Chondrocyte (in vitro differentiated cells): Measurements from ENCODE around the gene TEX51. TPM values are rescaled to one million over a fixed set of nuclear protein-coding genes. Genes with fewer than 3 reads are reported as not detected.

Experiments
- DNase-seq: peaks from one replicate; pipeline ENCODE4 v3.0.0; 2021; ENCODE audit warnings: mixed read lengths, low spot score
- H3K27ac Mint-ChIP-seq: one replicate; pipeline ENCODE4 v1.8.0; 2021; ENCODE audit warnings: mild to moderate bottlenecking, moderate library complexity, mixed read lengths; ENCODE audit not compliant: unreplicated experiment
- H3K27me3 Mint-ChIP-seq: 2 replicates; pipeline ENCODE4 v1.8.0; 2021; ENCODE audit warnings: low read depth, mixed read lengths
- H3K36me3 Mint-ChIP-seq: 2 replicates; pipeline ENCODE4 v1.8.0; 2021; ENCODE audit warnings: low read depth, mixed read lengths
- H3K4me1 Mint-ChIP-seq: 2 replicates; pipeline ENCODE4 v1.8.0; 2021; ENCODE audit warnings: low read depth, mild to moderate bottlenecking, mixed read lengths
- H3K4me3 Mint-ChIP-seq: one replicate; pipeline ENCODE4 v1.8.0; 2021; ENCODE audit warnings: mild to moderate bottlenecking, moderate library complexity, mixed read lengths; ENCODE audit not compliant: unreplicated experiment
- H3K9me3 Mint-ChIP-seq: 2 replicates; pipeline ENCODE4 v1.8.0; 2021; ENCODE audit warnings: low read depth, mixed read lengths
- CTCF ChIP-seq: fragments of 200-600 bp; sonication (generic); IDR thresholded peaks from 2 replicates; pipeline ENCODE4 v1.5.0; 2021; ENCODE audit warnings: antibody characterized with exemption, mild to moderate bottlenecking, moderate library complexity
- total RNA-seq: library from RNA; stranded (reverse); gene quantifications from 3 replicates; pipeline ENCODE4 v1.2.1, GENCODE V29; 2021

TEX51 gene
- total RNA-seq, 1 donor from 2014 or later: not detected

GRCh38 chr2:126894585-126895182 lies 4.0 kb upstream of the TEX51 start:
- Mint-ChIP-seq H3K27me3 (peaks cover 15% of the 10 kb centered on the region), H3K36me3 (no peaks in the 10 kb centered on the region), H3K4me3 (no peak overlapping the region), H3K4me1 (no peaks in the 10 kb centered on the region), H3K9me3 (peaks cover 3% of the 10 kb centered on the region), H3K27ac (no peak overlapping the region)
- no peak for TF ChIP-seq CTCF
- DNase-seq: peak; percentile 58

- H3K27ac Mint-ChIP-seq: no peak overlapping the region
- no peaks in the 10 kb centered on the region for H3K36me3 Mint-ChIP-seq
- peak; percentile 35 for DNase-seq
- H3K4me3 Mint-ChIP-seq: no peak overlapping the region
- H3K9me3 Mint-ChIP-seq: peaks cover 3% of the 10 kb centered on the region
- no peaks in the 10 kb centered on the region for H3K4me1 Mint-ChIP-seq
- no peak for TF ChIP-seq CTCF
- H3K27me3 Mint-ChIP-seq: peaks cover 14% of the 10 kb centered on the region
These were observed 3.4 kb upstream of the TEX51 start for GRCh38 chr2:126895336-126895735.

- no peak overlapping the region for H3K4me3 Mint-ChIP-seq
- peaks cover 3% of the 10 kb centered on the region for H3K9me3 Mint-ChIP-seq
- no peaks in the 10 kb centered on the region for H3K4me1 Mint-ChIP-seq
- DNase-seq: no peak
- H3K27me3 Mint-ChIP-seq: peaks cover 5% of the 10 kb centered on the region
- no peak overlapping the region for H3K27ac Mint-ChIP-seq
- no peaks in the 10 kb centered on the region for H3K36me3 Mint-ChIP-seq
- no peak for TF ChIP-seq CTCF
These were observed 2.2 kb upstream of the TEX51 start for GRCh38 chr2:126896471-126896870.

GRCh38 chr2:126899616-126900185 lies 1.0 kb downstream of the TEX51 start:
- TF ChIP-seq CTCF: no peak
- Mint-ChIP-seq H3K4me1 (no peaks in the 10 kb centered on the region), H3K27me3 (peaks cover 6% of the 10 kb centered on the region), H3K4me3 (no peak overlapping the region), H3K27ac (no peak overlapping the region), H3K9me3 (peaks cover 17% of the 10 kb centered on the region), H3K36me3 (no peaks in the 10 kb centered on the region)
- peak; percentile 43 for DNase-seq

- Mint-ChIP-seq H3K36me3 (no peaks in the 10 kb centered on the region), H3K9me3 (peaks cover 18% of the 10 kb centered on the region), H3K27me3 (peaks cover 7% of the 10 kb centered on the region), H3K4me1 (no peaks in the 10 kb centered on the region), H3K4me3 (no peak overlapping the region), H3K27ac (no peak overlapping the region)
- DNase-seq: peak; percentile 52
- TF ChIP-seq CTCF: no peak
These were observed 2.1 kb downstream of the TEX51 start for GRCh38 chr2:126900646-126901319.
